IMR-90 (cell line): Measurements from ENCODE around the gene C3orf85. TPM values are rescaled to one million over a fixed set of nuclear protein-coding genes. Genes with fewer than 3 reads are reported as not detected.

ENCODE experiments used
- ATAC-seq: fragments of 200-7000 bp; cut with Tn5 transposase; 2 replicates; pipeline ENCODE4 v1.9.1; 2020; ENCODE audit warnings: low read depth, mild to moderate bottlenecking, moderate library complexity
- Bru-seq: library from RNA; stranded (reverse); fragments of 400-500 nt; gene quantifications from one replicate; lab custom pipeline; 2021; lab: Mats Ljungman, UMichigan
- BruChase-seq, 2 experiments: library from RNA; stranded (reverse); fragments of 400-500 nt; gene quantifications; one replicate each; lab custom pipeline; 2021; lab: Mats Ljungman, UMichigan
- BruUV-seq: library from RNA; stranded (reverse); fragments of 400-500 nt; replicated peaks from 2 replicates; lab custom pipeline; 2021; lab: Mats Ljungman, UMichigan
- CTCF ChIA-PET: fragments of 300-600 bp; formaldehyde crosslinking; extraction: SDS; loops from one replicate; lab custom pipeline; 2021; ENCODE audit warnings: antibody characterized with exemption; lab: Yijun Ruan, JAX
- POLR2A ChIA-PET: fragments of 300-600 bp; sonication (Branson Sonifier 250); formaldehyde crosslinking; loops from one replicate; lab custom pipeline; 2022; ENCODE audit warnings: antibody characterized with exemption; ENCODE audit not compliant: unreplicated experiment; lab: Charles Lee
- DNase-seq: peaks from one replicate; pipeline ENCODE4 v3.0.0; 2013
- H2AFZ ChIP-seq: replicated peaks from 2 replicates; pipeline ENCODE3; 2013; ENCODE audit warnings: low read length, mild to moderate bottlenecking; ENCODE audit not compliant: poor library complexity
- H2AK5ac ChIP-seq: 2 replicates; pipeline ENCODE4 v1.6.1; 2013; ENCODE audit warnings: low read depth, low read length, inconsistent platforms
- H2AK9ac ChIP-seq: replicated peaks from 2 replicates; pipeline ENCODE3; 2013; ENCODE audit warnings: mild to moderate bottlenecking, low read depth, low read length, moderate library complexity; ENCODE audit not compliant: poor library complexity
- H2BK120ac ChIP-seq: 2 replicates; pipeline ENCODE4 v1.6.1; 2013; ENCODE audit warnings: low read depth, low read length, inconsistent platforms
- H2BK15ac ChIP-seq: 3 replicates; pipeline ENCODE4 v1.6.1; 2013; ENCODE audit warnings: low read depth, low read length, inconsistent platforms
- H2BK20ac ChIP-seq: 2 replicates; pipeline ENCODE4 v1.6.1; 2013; ENCODE audit warnings: low read depth, mild to moderate bottlenecking, inconsistent platforms, low read length, moderate library complexity
- H2BK5ac ChIP-seq: 2 replicates; pipeline ENCODE4 v1.6.1; 2013; ENCODE audit warnings: mild to moderate bottlenecking, low read depth, low read length, inconsistent platforms; ENCODE audit not compliant: poor library complexity, severe bottlenecking
- H3K14ac ChIP-seq: replicated peaks from 2 replicates; pipeline ENCODE4 v1.6.1; 2013; ENCODE audit warnings: low read depth, low read length, inconsistent platforms
- H3K18ac ChIP-seq: 2 replicates; pipeline ENCODE4 v1.6.1; 2013; ENCODE audit warnings: low read depth, low read length, control low read depth
- H3K23ac ChIP-seq: 2 replicates; pipeline ENCODE4 v1.6.1; 2013; ENCODE audit warnings: low read depth, low read length, inconsistent platforms
- H3K27ac ChIP-seq: 2 replicates; pipeline ENCODE4 v1.5.1; 2013; ENCODE audit warnings: mild to moderate bottlenecking, control low read depth, low read length; ENCODE audit not compliant: insufficient read depth
- H3K27me3 ChIP-seq: 2 replicates; pipeline ENCODE4 v1.6.1; 2013; ENCODE audit warnings: low read length; ENCODE audit not compliant: control insufficient read depth, insufficient read depth
- H3K36me3 ChIP-seq: 2 replicates; pipeline ENCODE4 v1.6.1; 2013; ENCODE audit warnings: low read length, mixed read lengths; ENCODE audit not compliant: control insufficient read depth, insufficient read depth
- H3K4ac ChIP-seq: 2 replicates; pipeline ENCODE4 v1.6.1; 2013; ENCODE audit warnings: low read depth, low read length, inconsistent platforms
- H3K4me1 ChIP-seq: 2 replicates; pipeline ENCODE4 v1.6.1; 2013; ENCODE audit warnings: low read length, mixed read lengths; ENCODE audit not compliant: control insufficient read depth, insufficient read depth
- H3K4me2 ChIP-seq: 2 replicates; pipeline ENCODE4 v1.6.1; 2013; ENCODE audit warnings: low read depth, mild to moderate bottlenecking, control low read depth, low read length, moderate library complexity
- H3K4me3 ChIP-seq: 2 replicates; pipeline ENCODE4 v1.5.1; 2013; ENCODE audit warnings: low read depth, mild to moderate bottlenecking, control low read depth, low read length, moderate library complexity; ENCODE audit not compliant: insufficient read depth
- H3K56ac ChIP-seq: 2 replicates; pipeline ENCODE4 v1.6.1; 2013; ENCODE audit warnings: low read length, inconsistent platforms; ENCODE audit not compliant: insufficient read depth; ENCODE audit errors: extremely low read depth
- H3K79me1 ChIP-seq, 2 experiments: 2 replicates each; pipeline ENCODE4 v1.6.1; 2013; ENCODE audit warnings: low read length in 2 of 2, inconsistent platforms in 1 of 2, low read depth in 1 of 2
- H3K9ac ChIP-seq: 2 replicates; pipeline ENCODE4 v1.6.1; 2013; ENCODE audit warnings: low read depth, low read length, control low read depth
- H3K9me1 ChIP-seq: 2 replicates; pipeline ENCODE4 v1.6.1; 2013; ENCODE audit warnings: low read length, inconsistent platforms; ENCODE audit not compliant: insufficient read depth
- H3K9me3 ChIP-seq: 2 replicates; pipeline ENCODE4 v1.6.1; 2013; ENCODE audit warnings: low read length; ENCODE audit not compliant: control insufficient read depth, insufficient read depth
- H4K20me1 ChIP-seq: 2 replicates; pipeline ENCODE4 v1.6.1; 2013; ENCODE audit warnings: low read length, inconsistent platforms; ENCODE audit not compliant: insufficient read depth
- H4K5ac ChIP-seq: 2 replicates; pipeline ENCODE4 v1.6.1; 2013; ENCODE audit warnings: mild to moderate bottlenecking, low read depth, low read length, control low read depth
- H4K8ac ChIP-seq, 2 experiments: 2 replicates each; pipeline ENCODE4 v1.6.1; 2013; ENCODE audit warnings: low read depth in 2 of 2, low read length in 2 of 2, control low read depth in 1 of 2, inconsistent platforms in 1 of 2
- H4K91ac ChIP-seq: 2 replicates; pipeline ENCODE4 v1.6.1; 2013; ENCODE audit warnings: low read depth, low read length, inconsistent platforms; ENCODE audit not compliant: insufficient read depth
- CEBPB ChIP-seq: IDR thresholded peaks from 2 replicates; pipeline ENCODE4 v1.6.1; 2012; ENCODE audit warnings: low read depth, low read length, improper control_type of control experiment
- CTCF ChIP-seq: conservative IDR thresholded peaks from 2 replicates; pipeline ENCODE4 v1.5.1; 2012; ENCODE audit warnings: mild to moderate bottlenecking, low read depth, low read length, improper control_type of control experiment
- MXI1 ChIP-seq: IDR thresholded peaks from 2 replicates; pipeline ENCODE4 v1.6.1; 2012; ENCODE audit warnings: low read depth, mild to moderate bottlenecking, low read length, moderate library complexity, borderline replicate concordance
- RFX5 ChIP-seq: IDR thresholded peaks from 2 replicates; pipeline ENCODE4 v1.8.0; 2012; ENCODE audit warnings: low read depth, mild to moderate bottlenecking, low read length, moderate library complexity
- WGBS, 2 experiments: methylation state at CpG; one replicate each; pipeline versions ENCODE4 v1.1.5 to v1.1.7; 2013; ENCODE audit warnings: missing lambda C conversion rate in 2 of 2; ENCODE audit not compliant: insufficient read length in 1 of 2; ENCODE audit errors: extremely low coverage in 2 of 2; 5-methylcytosine and 5-hydroxymethylcytosine counted together
- dilution Hi-C: fragments of 300-500 bp; cut with HindIII; formaldehyde crosslinking; loops from one replicate; pipeline ENCODE4 v1.14.3; 2018; ENCODE audit warnings: low sequenced_read_pairs; ENCODE audit not compliant: unreplicated experiment
- in situ Hi-C: fragments of 300-500 bp; cut with MboI; formaldehyde crosslinking; loops from 3 replicates; pipeline ENCODE4 v1.14.3; 2019; ENCODE audit warnings: low sequenced_read_pairs, inconsistent platforms, mixed read lengths
- intact Hi-C: fragments of 100-400 bp; cut with micrococcal nuclease; formaldehyde crosslinking; loops from 2 replicates; pipeline ENCODE4 v1.10.0; 2022
- long read RNA-seq: library from polyadenylated mRNA; unstranded; transcript quantifications from one replicate; pipeline ENCODE4 v2.0.0, GENCODE V29; 2021; ENCODE audit not compliant: unreplicated experiment
- polyA plus RNA-seq, 3 experiments: library from polyadenylated mRNA; depleted of rRNA; stranded (reverse); fragments of >200 nt; gene quantifications; 2 replicates each; pipeline ENCODE4 v1.2.3, GENCODE V29; 2012; ENCODE audit warnings: low replicate concordance in 1 of 3
- total RNA-seq: library from RNA; depleted of rRNA; stranded (reverse); fragments of >200 nt; gene quantifications from 2 replicates; pipeline ENCODE4 v1.2.3, GENCODE V29; 2012; rRNA removed

The C3orf85 gene
- total RNA-seq: not detected in 2 replicates
- not detected in 2 replicates for polyA plus RNA-seq (2012; rRNA removed)
- not detected in 2 replicates for polyA plus RNA-seq (2012; cell fraction: cytosol; rRNA removed)
- polyA plus RNA-seq (2012; cell fraction: nucleus; rRNA removed; ENCODE audit: low replicate concordance): not detected in 2 replicates
- not detected for Bru-seq, nascent RNA
- BruChase-seq, experiment 1, labeled RNA remaining after a 6-hour chase: not detected
- not detected for BruChase-seq, experiment 2, labeled RNA remaining after a 2-hour chase
- long read RNA-seq: 0 reads

- Histone ChIP-seq H3K4me3 (no peak within 1 kb of the TSS), H2AK5ac (no peak within 1 kb of the TSS), H3K27me3 (no peaks in the 10 kb centered on the region), H3K36me3 (no peaks in the 10 kb centered on the region), H3K23ac (no peak within 1 kb of the TSS), H3K9ac (no peak within 1 kb of the TSS), H3K4ac (no peak within 1 kb of the TSS), H3K9me1 (no peaks in the 10 kb centered on the region), H3K9me3 (no peaks in the 10 kb centered on the region; the same call in 1 of the 2 replicates), H4K5ac (no peak within 1 kb of the TSS), H2AK9ac (no peak within 1 kb of the TSS), H4K8ac (no peak within 1 kb of the TSS), H4K20me1 (no peaks in the 10 kb centered on the region), H3K27ac (no peak within 1 kb of the TSS), H3K79me1 (no peaks in the 10 kb centered on the region), H3K14ac (no peak within 1 kb of the TSS), H2BK20ac (no peak within 1 kb of the TSS), H2AFZ (no peak within 1 kb of the TSS), H2BK5ac (no peak within 1 kb of the TSS), H3K18ac (no peak within 1 kb of the TSS), H4K91ac (no peak within 1 kb of the TSS), H3K4me1 (no peaks in the 10 kb centered on the region), H3K56ac (no peak within 1 kb of the TSS), H2BK15ac (no peak within 1 kb of the TSS), H2BK120ac (no peak within 1 kb of the TSS), H3K4me2 (no peak within 1 kb of the TSS)
- TF ChIP-seq MXI1 (no peak), CEBPB (no peak), RFX5 (no peak), CTCF (no peak)
- ChIA-PET POLR2A (no interaction called here), CTCF (no interaction called here)
- no TSS peak for BruUV-seq
- intact Hi-C loops: no loop called here
- ATAC-seq: no peak
- in situ Hi-C loops: no loop called here
- DNase-seq: no peak
- dilution Hi-C loops: no loop called here
- WGBS, 2 experiments: no CpG with 5 or more reads among the region's 3 CpGs
These were observed at the start of gene C3orf85 for GRCh38 chr3:109136523-109136922. C3orf85 (plus strand) TSS chr3:109136719; CDS start chr3:109136848, 129 bp downstream.
